RWPE2 (cell line): Measurements from ENCODE around the gene C17orf67.

Experiments
- ATAC-seq: fragments of 200-7000 bp; cut with Tn5 transposase; 3 replicates; pipeline ENCODE4 v1.9.1; 2021; ENCODE audit warnings: low read depth
- DNase-seq: peaks from one replicate; pipeline ENCODE4 v3.0.0-alpha.2; 2020; ENCODE audit warnings: low spot score
- H3K27ac ChIP-seq: fragments of 450-650 bp; 2 replicates; pipeline ENCODE4 v1.5.1; 2017; ENCODE audit warnings: mild to moderate bottlenecking; ENCODE audit not compliant: poor library complexity, severe bottlenecking
- H3K27me3 ChIP-seq: fragments of 250-450 bp; sonication (Bioruptor Pico); 2 replicates; pipeline ENCODE4 v1.5.1; 2021; ENCODE audit warnings: mild to moderate bottlenecking, moderate library complexity; ENCODE audit not compliant: insufficient read depth, poor library complexity, severe bottlenecking
- H3K36me3 ChIP-seq: fragments of 250-450 bp; sonication (Bioruptor Pico); 2 replicates; pipeline ENCODE4 v1.5.1; 2020; ENCODE audit warnings: low read depth, mild to moderate bottlenecking, moderate library complexity
- H3K4me1 ChIP-seq: fragments of 250-450 bp; sonication (Bioruptor Pico); 2 replicates; pipeline ENCODE4 v1.5.1; 2021; ENCODE audit warnings: mild to moderate bottlenecking, moderate library complexity; ENCODE audit not compliant: insufficient read depth, poor library complexity, severe bottlenecking
- H3K4me3 ChIP-seq: fragments of 250-450 bp; sonication (Bioruptor Pico); 2 replicates; pipeline ENCODE4 v1.5.1; 2021; ENCODE audit warnings: mild to moderate bottlenecking, moderate library complexity; ENCODE audit not compliant: severe bottlenecking
- H3K9me3 ChIP-seq: fragments of 250-450 bp; sonication (Bioruptor Pico); 2 replicates; pipeline ENCODE4 v1.5.1; 2021; ENCODE audit warnings: mild to moderate bottlenecking, moderate library complexity; ENCODE audit not compliant: severe bottlenecking
- CTCF ChIP-seq: fragments of 450-650 bp; IDR thresholded peaks from one replicate; pipeline ENCODE4 v1.5.1; 2017; ENCODE audit warnings: mild to moderate bottlenecking, moderate library complexity; ENCODE audit not compliant: poor library complexity, severe bottlenecking

C17orf67 gene

GRCh38 chr17:56866496-56866895 is 32.8 kb upstream of the C17orf67 start:
- H3K4me1 ChIP-seq: no peaks in the 10 kb centered on the region
- TF ChIP-seq CTCF: no peak
- no peak overlapping the region for H3K27ac ChIP-seq
- no peak overlapping the region for H3K4me3 ChIP-seq
- peaks cover 34% of the 10 kb centered on the region for H3K36me3 ChIP-seq
- H3K27me3 ChIP-seq: no peaks in the 10 kb centered on the region
- no peak for DNase-seq
- no peaks in the 10 kb centered on the region for H3K9me3 ChIP-seq
- ATAC-seq: no peak

GRCh38 chr17:56866076-56866475 is 32.4 kb upstream of the C17orf67 start:
- no peak for DNase-seq
- no peak for ATAC-seq

GRCh38 chr17:56863974-56864373 is 30.3 kb upstream of the C17orf67 start:
- Histone ChIP-seq H3K4me3 (no peak overlapping the region), H3K4me1 (no peaks in the 10 kb centered on the region), H3K27ac (no peak overlapping the region), H3K36me3 (peaks cover 51% of the 10 kb centered on the region), H3K9me3 (no peaks in the 10 kb centered on the region), H3K27me3 (no peaks in the 10 kb centered on the region)
- no peak for TF ChIP-seq CTCF
- no peak for DNase-seq
- ATAC-seq: no peak

More at GRCh38 chr17:56866076-56866475, 32.4 kb upstream of the C17orf67 start:
- no peak for TF ChIP-seq CTCF
- no peak overlapping the region for H3K4me3 ChIP-seq
- no peak overlapping the region for H3K27ac ChIP-seq
- H3K36me3 ChIP-seq: peaks cover 34% of the 10 kb centered on the region
- no peaks in the 10 kb centered on the region for H3K9me3 ChIP-seq
- H3K27me3 ChIP-seq: no peaks in the 10 kb centered on the region
- no peaks in the 10 kb centered on the region for H3K4me1 ChIP-seq

- DNase-seq: no peak
- Histone ChIP-seq H3K9me3 (no peaks in the 10 kb centered on the region), H3K27ac (no peak overlapping the region), H3K4me3 (no peak overlapping the region), H3K36me3 (peaks cover 69% of the 10 kb centered on the region), H3K4me1 (no peaks in the 10 kb centered on the region), H3K27me3 (no peaks in the 10 kb centered on the region)
- no peak for TF ChIP-seq CTCF
- ATAC-seq: no peak
Measured at GRCh38 chr17:56861899-56862298, 28.2 kb upstream of the C17orf67 start.

- Histone ChIP-seq H3K36me3 (peaks cover 61% of the 10 kb centered on the region), H3K9me3 (no peaks in the 10 kb centered on the region), H3K4me1 (no peaks in the 10 kb centered on the region), H3K27ac (no peak overlapping the region), H3K4me3 (no peak overlapping the region), H3K27me3 (no peaks in the 10 kb centered on the region)
- ATAC-seq (no peak), DNase-seq (no peak)
- no peak for TF ChIP-seq CTCF
Measured at GRCh38 chr17:56851008-56851407, 17.3 kb upstream of the C17orf67 start.
